Epithelial cell of esophagus (primary cell): ENCODE results near the gene LBHD1.
"Not testable (repeated sequence)": the region's sequence is repeated elsewhere in the genome, so short reads cannot be mapped to it uniquely, and the experiment has no call there.

Experiments
- DNase-seq: peaks from one replicate; pipeline ENCODE4 v3.0.0; 2010; ENCODE audit warnings: low read depth
- H3K4me3 ChIP-seq: 2 replicates; pipeline ENCODE4 v1.5.1; 2011; ENCODE audit warnings: mild to moderate bottlenecking, low read length, control low read depth
- CTCF ChIP-seq: IDR thresholded peaks from 2 replicates; pipeline ENCODE4 v1.5.1; 2011; ENCODE audit warnings: low read depth, mild to moderate bottlenecking, low read length, control low read depth, inconsistent platforms; ENCODE audit not compliant: insufficient read depth; ENCODE audit errors: missing control alignments

LBHD1 gene

DNA sequence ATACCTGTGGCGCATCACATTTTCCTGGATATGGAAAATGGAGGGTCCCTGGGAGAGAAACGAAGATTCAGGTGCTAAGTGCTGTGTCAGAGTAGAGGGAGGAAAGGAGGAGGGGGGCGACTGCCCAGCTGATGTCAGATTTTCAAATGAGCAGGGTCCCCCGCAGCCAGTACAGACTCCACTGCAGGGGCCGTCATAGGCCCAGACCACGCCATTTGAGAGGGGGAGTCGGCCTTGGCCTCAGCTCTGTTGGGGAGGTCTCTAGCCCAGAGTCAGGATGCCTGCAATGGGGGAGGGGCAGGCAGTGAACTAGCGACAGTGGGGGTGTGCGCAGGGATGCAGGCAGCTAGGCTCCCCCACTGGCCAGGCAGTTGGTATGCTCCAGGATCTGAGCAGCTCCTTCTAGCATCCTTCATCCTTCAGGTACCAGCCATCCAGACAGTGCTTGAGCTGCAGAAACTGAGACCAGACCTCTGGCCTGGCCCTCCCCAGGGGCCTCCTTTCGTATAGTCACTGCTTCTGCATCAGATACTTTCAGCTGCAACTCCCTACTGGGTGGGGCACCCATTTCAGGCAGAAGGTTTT, 35.3 kb upstream of the LBHD1 start, which contains the start of the genes BSCL2 and GNG3:
Gene BSCL2 (minus strand): TSS at position 148 of the 585 bp plus-strand sequence. CDS start 229 bp downstream, outside the sequence.
Gene GNG3 (plus strand): TSS at position 400 of the 585 bp plus-strand sequence. CDS start 620 bp downstream, outside the sequence.
- peak within 1 kb of the TSS; percentile 77 for H3K4me3 ChIP-seq
- DNase-seq = no peak
- no peak for TF ChIP-seq CTCF

GRCh38 chr11:62706850-62707247, 34.8 kb upstream of the LBHD1 start:
- no peak overlapping the region for H3K4me3 ChIP-seq
- no peak for TF ChIP-seq CTCF
- no peak for DNase-seq

- H3K4me3 ChIP-seq = peak overlapping the region; percentile 77
- DNase-seq = peak; percentile 95
- TF ChIP-seq CTCF = no peak
Measured at GRCh38 chr11:62705880-62706849, 34.1 kb upstream of the LBHD1 start.

DNA sequence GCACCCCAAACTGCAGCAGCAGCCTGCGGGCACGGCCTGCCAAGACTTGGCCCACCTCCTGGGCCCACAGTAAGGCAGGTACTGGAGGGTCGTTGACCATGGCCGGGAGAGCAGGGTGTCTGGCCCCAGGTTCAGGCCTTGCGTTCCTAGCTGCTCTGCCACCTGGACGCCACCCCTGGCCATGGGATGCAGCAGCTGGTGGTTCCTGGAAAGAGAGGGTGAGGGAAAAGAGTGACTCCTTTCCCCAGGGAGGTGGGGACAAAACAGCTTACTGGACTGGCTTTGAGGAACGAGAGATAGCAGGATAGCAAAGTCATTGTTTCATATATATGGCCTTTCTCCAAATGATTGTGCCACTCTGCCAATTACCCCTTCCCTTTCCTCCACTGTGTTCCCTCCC, 33.3 kb upstream of the LBHD1 start:
- peak overlapping the region; percentile 77 for H3K4me3 ChIP-seq
- TF ChIP-seq CTCF = peak; percentile 12
- DNase-seq = no peak

DNA sequence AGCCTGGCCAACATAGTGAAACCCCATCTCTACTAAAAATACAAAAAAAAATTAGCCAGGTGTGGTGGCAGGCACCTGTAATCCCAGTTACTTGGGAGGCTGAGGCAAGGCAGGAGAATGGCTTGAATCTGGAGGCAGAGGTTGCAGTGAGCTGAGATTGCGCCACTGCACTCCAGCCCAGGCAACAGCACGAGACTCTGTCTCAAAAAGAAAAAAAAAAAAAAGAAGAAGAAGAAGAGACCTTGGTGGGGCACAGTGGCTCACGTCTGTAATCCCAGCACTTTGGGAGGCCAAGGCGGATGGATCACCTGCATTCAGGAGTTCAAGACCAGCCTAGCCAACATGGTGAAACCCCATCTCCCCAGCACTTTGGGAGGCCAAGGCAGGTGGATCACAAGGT, 31.9 kb upstream of the LBHD1 start:
- not testable (repeated sequence) for DNase-seq, H3K4me3 ChIP-seq

DNA sequence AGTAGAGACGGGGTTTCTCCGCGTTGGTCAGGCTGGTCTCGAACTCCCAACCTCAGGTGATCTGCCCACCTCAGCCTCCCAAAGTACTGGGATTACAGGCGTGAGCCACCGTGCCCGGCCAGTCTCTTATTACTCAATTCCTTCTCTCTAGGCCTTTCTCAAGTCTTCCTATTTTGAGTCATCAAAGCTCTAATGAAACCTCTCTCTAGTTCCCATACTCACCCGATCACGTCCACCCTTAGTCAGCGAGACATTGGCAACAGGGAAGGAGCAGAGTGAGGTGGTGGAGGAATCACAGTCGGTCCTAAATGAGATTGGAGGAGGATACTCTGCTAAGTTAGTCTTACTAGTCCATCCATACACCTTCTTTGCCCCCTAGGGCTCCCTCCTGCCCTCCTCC, 30.2 kb upstream of the LBHD1 start:
- DNase-seq = peak; percentile 73
- no peak for TF ChIP-seq CTCF
- no peak overlapping the region for H3K4me3 ChIP-seq

DNA sequence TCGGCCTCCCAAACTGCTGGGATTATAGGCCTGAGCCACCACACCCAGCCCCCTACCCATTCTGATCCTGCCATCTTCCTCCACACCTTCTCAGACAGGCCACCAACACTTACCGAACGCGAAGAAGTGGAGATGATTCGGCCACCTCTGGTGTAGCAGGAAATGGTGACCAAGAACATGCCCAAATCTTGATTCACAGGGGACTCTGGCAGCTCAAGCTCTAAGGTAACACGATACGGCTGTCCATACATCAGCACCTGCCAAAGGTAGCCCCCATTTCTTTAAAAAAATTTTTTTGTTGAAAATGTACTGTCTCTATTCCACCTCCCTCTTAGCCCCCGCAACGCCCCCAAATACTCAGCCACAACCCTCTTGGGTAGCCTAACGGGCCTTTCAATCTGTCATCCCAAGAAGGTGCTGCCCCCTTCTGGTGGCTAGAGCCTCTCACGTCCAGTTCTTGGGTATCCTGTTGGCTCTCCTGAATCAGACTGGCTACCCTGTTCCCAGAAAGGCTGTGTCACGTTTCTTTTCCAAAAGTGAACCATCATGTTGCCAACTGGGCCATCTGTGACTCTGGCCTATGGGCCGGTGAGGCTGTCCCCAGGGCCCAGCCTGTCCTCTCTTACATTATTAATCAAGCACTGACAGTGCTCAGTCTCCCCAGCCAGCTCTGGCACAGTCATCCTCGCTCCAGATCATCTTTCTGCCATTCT, 22.5 kb upstream of the LBHD1 start:
- TF ChIP-seq CTCF = peak; percentile 88
- DNase-seq = peak; percentile 86
- H3K4me3 ChIP-seq = no peak overlapping the region

GRCh38 chr11:62693624-62694023, 21.6 kb upstream of the LBHD1 start:
- not testable (repeated sequence) for DNase-seq, H3K4me3 ChIP-seq
